Suprapubic skin (tissue), 4 donors: ENCODE measurements around the gene COL4A4. TPM values are rescaled to one million over a fixed set of nuclear protein-coding genes. Genes with fewer than 3 reads are reported as not detected.

ENCODE experiments used
- DNase-seq, 2 donors: peaks; one replicate each; pipeline ENCODE4 v3.0.0-alpha.2; 2019; ENCODE audit warnings: low spot score in 2 of 2
- H3K27ac ChIP-seq: fragments of 200-600 bp; sonication (generic); one replicate; pipeline ENCODE4 v1.5.1; 2019
- H3K27me3 ChIP-seq: fragments of 200-600 bp; sonication (generic); one replicate; pipeline ENCODE4 v1.5.1; 2019
- H3K36me3 ChIP-seq: fragments of 200-600 bp; sonication (generic); one replicate; pipeline ENCODE4 v1.5.1; 2019
- H3K4me1 ChIP-seq: fragments of 200-600 bp; sonication (generic); one replicate; pipeline ENCODE4 v1.5.1; 2019
- H3K4me3 ChIP-seq: fragments of 200-600 bp; sonication (generic); one replicate; pipeline ENCODE4 v1.5.1; 2019; ENCODE audit warnings: mild to moderate bottlenecking
- H3K9me3 ChIP-seq: fragments of 200-600 bp; sonication (generic); one replicate; pipeline ENCODE4 v1.5.1; 2019
- EP300 ChIP-seq: sonication (generic); formaldehyde crosslinking; IDR thresholded peaks from one replicate; pipeline ENCODE4 v1.6.1; 2017; ENCODE audit warnings: antibody characterized with exemption
- POLR2A ChIP-seq, 2 donors: fragments of 450-650 bp; IDR thresholded peaks; one replicate each; pipeline ENCODE4 v1.6.1; 2017; ENCODE audit warnings: antibody characterized with exemption in 2 of 2, mild to moderate bottlenecking in 2 of 2, moderate library complexity in 2 of 2
- POLR2AphosphoS5 ChIP-seq, 3 donors: sonication (generic); formaldehyde crosslinking; IDR thresholded peaks; one replicate each; pipeline ENCODE4 v1.6.1; 2017; ENCODE audit warnings: antibody characterized with exemption in 3 of 3
- WGBS: methylation state at CpG from one replicate; pipeline ENCODE4 v1.1.5; 2018; 5-methylcytosine and 5-hydroxymethylcytosine counted together
- total RNA-seq, 4 donors: library from RNA; depleted of rRNA; stranded (reverse); fragments of >200 nt; gene quantifications; one replicate each; pipeline ENCODE4 v1.1.0, GENCODE V29; 2016
- TF ChIP-seq, protein P1 (sequence below), 2 donors: fragments of 200-600 bp in 1 of 2; fragments of 450-650 bp in 1 of 2; sonication (generic) in 1 of 2; IDR thresholded peaks; one replicate each; pipeline ENCODE4 v1.5.1; 2016 to 2019; ENCODE audit warnings: antibody characterized with exemption in 2 of 2, mild to moderate bottlenecking in 1 of 2, moderate library complexity in 1 of 2

COL4A4 gene
- total RNA-seq, 4 donors from 2014 or later: 0.16 to 0.25 (median 0.23) TPM

DNA sequence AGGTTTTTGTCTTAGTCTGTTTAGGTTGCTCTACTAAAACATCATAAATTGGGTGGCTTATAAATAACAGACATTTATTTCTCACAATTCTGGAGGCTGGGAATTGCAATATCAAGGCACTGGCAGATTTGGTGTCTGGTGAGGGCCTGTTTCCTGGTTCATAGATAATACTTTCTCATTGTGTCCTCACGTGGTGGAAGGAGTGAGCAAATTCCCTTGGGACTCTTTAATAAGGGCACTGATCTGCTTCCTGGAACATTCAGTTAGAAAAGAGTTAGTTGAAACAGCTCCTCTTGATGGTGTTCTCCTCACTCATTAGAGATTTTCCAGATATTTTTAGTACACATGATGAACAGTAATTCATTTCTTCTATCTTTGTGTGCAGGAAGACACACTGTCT lies 22.7 kb upstream of the COL4A4 start:
- Histone ChIP-seq H3K4me1 (no peaks in the 10 kb centered on the region), H3K9me3 (no peaks in the 10 kb centered on the region), H3K27ac (no peak overlapping the region), H3K36me3 (no peaks in the 10 kb centered on the region), H3K4me3 (no peak overlapping the region), H3K27me3 (no peaks in the 10 kb centered on the region)
- 25% methylated on average over 1 of the region's 1 CpG for WGBS
- no peak for DNase-seq
- TF ChIP-seq EP300: no peak
- TF ChIP-seq, protein P1, sequence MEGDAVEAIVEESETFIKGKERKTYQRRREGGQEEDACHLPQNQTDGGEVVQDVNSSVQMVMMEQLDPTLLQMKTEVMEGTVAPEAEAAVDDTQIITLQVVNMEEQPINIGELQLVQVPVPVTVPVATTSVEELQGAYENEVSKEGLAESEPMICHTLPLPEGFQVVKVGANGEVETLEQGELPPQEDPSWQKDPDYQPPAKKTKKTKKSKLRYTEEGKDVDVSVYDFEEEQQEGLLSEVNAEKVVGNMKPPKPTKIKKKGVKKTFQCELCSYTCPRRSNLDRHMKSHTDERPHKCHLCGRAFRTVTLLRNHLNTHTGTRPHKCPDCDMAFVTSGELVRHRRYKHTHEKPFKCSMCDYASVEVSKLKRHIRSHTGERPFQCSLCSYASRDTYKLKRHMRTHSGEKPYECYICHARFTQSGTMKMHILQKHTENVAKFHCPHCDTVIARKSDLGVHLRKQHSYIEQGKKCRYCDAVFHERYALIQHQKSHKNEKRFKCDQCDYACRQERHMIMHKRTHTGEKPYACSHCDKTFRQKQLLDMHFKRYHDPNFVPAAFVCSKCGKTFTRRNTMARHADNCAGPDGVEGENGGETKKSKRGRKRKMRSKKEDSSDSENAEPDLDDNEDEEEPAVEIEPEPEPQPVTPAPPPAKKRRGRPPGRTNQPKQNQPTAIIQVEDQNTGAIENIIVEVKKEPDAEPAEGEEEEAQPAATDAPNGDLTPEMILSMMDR (IDR thresholded peaks at IDR 0.05): no peak
- no peak for TF ChIP-seq POLR2A (IDR thresholded peaks at IDR 0.05)
- TF ChIP-seq POLR2AphosphoS5 (IDR thresholded peaks at IDR 0.05): no peak

DNA sequence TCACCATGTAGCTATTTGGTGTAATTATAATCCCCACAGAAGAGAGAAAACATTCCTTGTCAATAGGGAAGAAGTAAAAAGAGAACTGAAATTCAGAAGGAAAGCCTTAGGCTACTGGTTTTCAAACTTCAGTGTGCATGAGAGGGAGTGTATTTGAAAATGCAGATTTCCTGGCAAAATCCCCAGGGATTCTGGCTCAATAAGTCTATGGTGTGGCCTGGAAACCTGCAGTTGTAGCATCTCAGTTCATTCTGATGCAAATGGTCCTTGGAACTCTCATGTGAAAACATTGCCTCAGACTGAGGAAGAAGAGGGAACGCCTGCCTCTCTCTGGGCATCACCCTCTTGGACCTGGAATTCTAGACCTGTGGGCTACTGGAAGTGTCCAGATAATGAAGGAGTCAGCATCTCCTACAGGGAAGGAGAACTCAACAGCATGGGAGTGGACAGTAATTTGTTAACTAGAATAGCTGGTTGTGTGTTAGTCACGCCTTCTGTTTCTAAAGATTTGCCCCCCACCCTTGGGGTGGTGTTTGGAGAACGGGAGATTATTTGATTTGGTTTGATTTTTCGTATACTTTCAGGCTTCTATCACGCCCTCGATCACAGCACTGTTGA lies 21.7 kb upstream of the COL4A4 start:
- Histone ChIP-seq H3K27me3 (no peaks in the 10 kb centered on the region), H3K27ac (no peak overlapping the region), H3K4me3 (no peak overlapping the region), H3K4me1 (no peaks in the 10 kb centered on the region), H3K36me3 (no peaks in the 10 kb centered on the region), H3K9me3 (no peaks in the 10 kb centered on the region)
- TF ChIP-seq, protein P1 (IDR thresholded peaks at IDR 0.05): no peak
- no peak for TF ChIP-seq POLR2A (IDR thresholded peaks at IDR 0.05)
- TF ChIP-seq POLR2AphosphoS5 (IDR thresholded peaks at IDR 0.05): no peak
- no peak for TF ChIP-seq EP300
- DNase-seq: no peak
- 78% methylated on average over 6 of the region's 6 CpGs for WGBS

DNA sequence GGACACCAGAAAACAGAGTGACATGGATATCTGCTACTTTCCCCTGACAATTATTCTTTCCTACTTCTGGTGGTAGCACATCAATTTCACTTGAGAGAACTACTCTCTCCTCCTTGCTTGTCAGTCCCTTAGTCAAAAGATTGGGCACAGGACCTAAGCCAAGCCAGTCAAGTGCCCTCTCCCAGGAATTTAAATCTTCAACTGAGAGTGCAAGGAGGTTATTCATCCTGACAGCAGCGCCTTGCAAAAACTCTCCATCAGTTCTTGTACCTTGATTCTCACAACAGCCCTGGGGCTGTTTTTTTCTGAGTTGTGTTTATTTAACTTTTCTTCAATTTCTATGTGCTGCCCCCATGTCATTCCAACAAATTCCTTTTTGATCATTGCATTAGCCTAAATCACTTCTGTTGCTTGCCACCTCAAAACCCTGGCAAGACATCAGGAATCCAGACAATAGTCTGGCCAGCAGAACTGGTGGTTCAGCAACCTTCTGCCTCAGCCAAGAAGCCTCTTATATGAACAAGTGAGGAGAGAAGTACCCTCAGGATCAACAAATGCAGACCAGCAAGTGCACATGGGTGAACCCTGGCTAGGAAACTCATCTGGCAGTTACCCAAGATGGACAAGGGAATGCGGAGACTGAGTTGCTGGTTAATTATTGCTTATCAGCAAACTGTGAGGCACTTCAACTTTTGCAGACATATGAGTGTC lies 19.8 kb upstream of the COL4A4 start:
- no peaks in the 10 kb centered on the region for H3K27me3 ChIP-seq
- H3K27ac ChIP-seq: no peak overlapping the region
- TF ChIP-seq POLR2A (IDR thresholded peaks at IDR 0.05) (no peak), POLR2AphosphoS5 (IDR thresholded peaks at IDR 0.05) (no peak), EP300 (no peak)
- TF ChIP-seq, protein P1 (IDR thresholded peaks at IDR 0.05): no peak
- H3K36me3 ChIP-seq: no peaks in the 10 kb centered on the region
- DNase-seq: no peak
- no peaks in the 10 kb centered on the region for H3K4me1 ChIP-seq
- no peaks in the 10 kb centered on the region for H3K9me3 ChIP-seq
- no peak overlapping the region for H3K4me3 ChIP-seq
- 94% methylated on average over 2 of the region's 2 CpGs for WGBS

DNA sequence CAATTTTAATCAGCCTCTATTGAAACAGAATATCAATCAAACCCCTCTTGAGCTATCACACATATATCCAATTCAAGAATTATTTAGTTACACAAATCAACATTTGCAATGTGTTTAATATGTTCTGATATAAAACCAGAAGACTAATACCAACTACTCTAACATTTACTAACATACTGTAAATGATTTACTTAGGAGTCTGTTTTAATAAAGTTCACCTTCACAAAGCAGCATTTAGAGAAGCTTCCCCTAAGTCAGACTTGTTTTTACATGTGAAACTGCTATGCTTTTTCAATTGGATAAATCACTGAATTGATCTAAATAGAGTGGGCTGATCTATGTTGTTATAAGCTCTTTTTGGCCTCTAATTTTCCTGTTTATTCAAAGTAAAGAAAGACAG lies 18.8 kb upstream of the COL4A4 start:
- H3K36me3 ChIP-seq: no peaks in the 10 kb centered on the region
- no peak overlapping the region for H3K4me3 ChIP-seq
- no peaks in the 10 kb centered on the region for H3K9me3 ChIP-seq
- H3K4me1 ChIP-seq: no peaks in the 10 kb centered on the region
- TF ChIP-seq EP300 (no peak), POLR2AphosphoS5 (IDR thresholded peaks at IDR 0.05) (no peak), POLR2A (IDR thresholded peaks at IDR 0.05) (no peak)
- TF ChIP-seq, protein P1 (IDR thresholded peaks at IDR 0.05): no peak
- DNase-seq: no peak
- no peak overlapping the region for H3K27ac ChIP-seq
- H3K27me3 ChIP-seq: no peaks in the 10 kb centered on the region

DNA sequence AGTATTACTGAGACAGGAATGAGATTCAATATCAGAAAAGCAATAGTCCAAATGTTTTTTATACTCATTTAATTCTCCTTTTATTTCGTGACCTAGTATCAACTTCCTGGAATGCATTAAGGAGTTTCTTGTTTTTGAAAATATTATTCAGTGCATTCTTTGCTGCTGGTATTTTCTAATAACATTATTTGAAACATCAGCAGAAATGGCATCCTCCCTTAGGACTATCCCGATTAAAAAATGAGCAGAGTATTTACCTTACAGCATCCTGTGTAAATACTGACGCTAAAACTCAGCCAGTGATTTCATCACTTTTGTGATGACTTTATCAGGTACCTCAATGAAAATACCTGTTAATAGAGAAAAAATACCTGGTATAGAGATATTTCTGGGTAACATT lies 16.8 kb upstream of the COL4A4 start:
- Histone ChIP-seq H3K4me1 (no peaks in the 10 kb centered on the region), H3K27me3 (no peaks in the 10 kb centered on the region), H3K4me3 (no peak overlapping the region), H3K9me3 (no peaks in the 10 kb centered on the region), H3K27ac (no peak overlapping the region), H3K36me3 (no peaks in the 10 kb centered on the region)
- TF ChIP-seq EP300 (no peak), POLR2A (IDR thresholded peaks at IDR 0.05) (no peak), POLR2AphosphoS5 (IDR thresholded peaks at IDR 0.05) (no peak)
- TF ChIP-seq, protein P1 (IDR thresholded peaks at IDR 0.05): no peak
- 69% methylated on average over 3 of the region's 3 CpGs for WGBS
- DNase-seq: no peak
